RPMI7951 (cell line): ENCODE measurements around the gene CDY2A. TPM values are rescaled to one million over a fixed set of nuclear protein-coding genes. Genes with fewer than 3 reads are reported as not detected.
"Not testable (repeated sequence)": the region's sequence is repeated elsewhere in the genome, so short reads cannot be mapped to it uniquely, and the experiment has no call there.

Experiments
- DNase-seq: peaks from one replicate; pipeline ENCODE4 v3.0.0-alpha.2; 2012; ENCODE audit warnings: low read depth
- total RNA-seq: library from RNA; depleted of rRNA; stranded (reverse); fragments of >200 nt; shearing (Covaris generic); gene quantifications from 2 replicates; pipeline ENCODE4 v1.2.3, GENCODE V29; 2014; rRNA removed

The CDY2A gene, protein sequence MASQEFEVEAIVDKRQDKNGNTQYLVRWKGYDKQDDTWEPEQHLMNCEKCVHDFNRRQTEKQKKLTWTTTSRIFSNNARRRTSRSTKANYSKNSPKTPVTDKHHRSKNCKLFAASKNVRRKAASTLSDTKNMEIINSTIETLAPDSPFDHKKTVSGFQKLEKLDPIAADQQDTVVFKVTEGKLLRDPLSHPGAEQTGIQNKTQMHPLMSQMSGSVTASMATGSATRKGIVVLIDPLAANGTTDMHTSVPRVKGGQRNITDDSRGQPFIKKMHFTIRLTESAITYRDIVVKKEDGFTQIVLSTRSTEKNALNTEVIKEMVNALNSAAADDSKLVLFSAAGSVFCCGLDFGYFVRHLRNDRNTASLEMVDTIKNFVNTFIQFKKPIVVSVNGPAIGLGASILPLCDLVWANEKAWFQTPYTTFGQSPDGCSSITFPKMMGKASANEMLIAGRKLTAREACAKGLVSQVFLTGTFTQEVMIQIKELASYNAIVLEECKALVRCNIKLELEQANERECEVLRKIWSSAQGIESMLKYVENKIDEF
- total RNA-seq: not detected in 2 replicates

GRCh38 chrY:18025487-18025886, at the start of gene CDY2A:
TSS of gene CDY2A (plus strand) at chrY:18025787. CDS start at chrY:18026115, 328 bp downstream.
- not testable (repeated sequence) for DNase-seq

DNA sequence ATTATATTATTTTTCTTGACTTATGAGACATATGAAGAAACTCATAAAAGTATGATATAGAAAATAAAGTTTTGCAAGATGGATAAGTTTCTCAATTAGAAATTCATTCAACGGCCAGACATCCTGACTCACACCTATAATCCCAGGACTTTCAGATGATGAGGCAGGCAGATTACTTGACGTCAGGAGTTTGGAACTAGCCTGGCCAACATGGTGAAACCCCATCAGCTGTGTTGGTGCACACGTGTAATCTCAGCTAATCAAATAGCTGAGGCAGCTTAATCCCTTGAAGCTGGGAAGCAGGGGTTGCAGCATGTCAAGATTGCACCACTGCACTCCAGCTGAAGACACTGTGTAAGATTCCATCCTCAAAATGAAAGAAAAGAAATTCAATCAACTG, 28.0 kb upstream of the CDY2A start:
- not testable (repeated sequence) for DNase-seq

DNA sequence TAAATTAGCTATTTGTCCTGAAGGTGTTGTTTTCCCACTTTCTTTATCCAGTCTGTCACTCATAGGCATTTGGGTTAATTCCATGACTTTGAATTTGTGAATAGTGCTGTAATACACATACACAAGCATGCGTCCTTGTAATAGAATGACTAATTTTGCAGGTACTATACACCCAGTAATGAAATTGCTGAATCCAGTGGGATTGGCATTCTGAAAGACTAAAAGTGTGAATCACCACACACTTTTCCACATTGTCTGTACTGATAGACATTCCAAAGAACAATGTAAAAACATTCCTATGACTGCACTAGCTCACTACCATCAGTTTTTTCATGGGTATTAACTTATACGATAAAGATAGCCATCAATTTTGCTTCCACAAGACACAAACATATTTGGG, 27.3 kb upstream of the CDY2A start:
- not testable (repeated sequence) for DNase-seq

DNA sequence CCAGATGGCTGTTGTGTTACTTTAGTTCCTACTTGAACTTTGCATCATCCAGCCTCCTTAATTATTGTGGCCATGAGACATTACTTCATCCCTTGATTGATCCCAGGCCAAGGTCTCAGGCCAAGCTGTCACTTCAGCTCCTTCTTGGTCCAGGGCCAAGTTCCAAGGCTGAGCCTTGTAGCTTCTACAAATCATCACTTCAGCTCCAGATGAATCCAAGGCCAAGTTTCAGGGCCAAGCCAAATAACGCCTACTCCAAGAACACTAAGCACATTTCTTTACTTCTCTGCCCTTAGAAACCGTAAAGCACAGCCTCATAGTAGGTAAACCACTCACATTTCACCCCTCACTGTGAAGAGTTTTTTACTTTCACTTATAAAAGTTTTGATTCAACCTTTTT, 1.7 kb upstream of the CDY2A start:
- DNase-seq: not testable (repeated sequence)

DNA sequence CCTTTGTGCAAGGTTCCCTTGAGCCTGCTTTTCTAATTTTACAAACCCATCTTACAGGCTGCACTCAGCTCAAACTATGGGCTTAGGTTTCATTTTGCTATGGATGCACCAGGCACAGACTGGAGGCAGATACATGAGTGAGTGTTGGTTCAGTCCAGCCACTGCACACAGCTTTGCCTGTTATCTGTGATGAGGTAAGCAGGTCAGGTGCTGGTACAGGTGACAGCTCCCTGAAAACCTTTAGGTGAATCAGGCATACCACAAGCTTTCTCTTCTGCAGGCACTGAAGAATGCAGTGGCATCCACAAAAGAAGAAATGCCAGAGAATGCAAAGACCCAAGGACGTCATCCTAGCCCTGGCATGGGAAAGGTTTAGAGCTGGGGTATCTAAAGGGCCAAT, 3.3 kb downstream of the CDY2A start:
- not testable (repeated sequence) for DNase-seq

- not testable (repeated sequence) for DNase-seq
Measured at GRCh38 chrY:18030178-18030577, 4.6 kb downstream of the CDY2A start.

- DNase-seq: not testable (repeated sequence)
Measured at GRCh38 chrY:18034100-18034814, 8.7 kb downstream of the CDY2A start.

DNA sequence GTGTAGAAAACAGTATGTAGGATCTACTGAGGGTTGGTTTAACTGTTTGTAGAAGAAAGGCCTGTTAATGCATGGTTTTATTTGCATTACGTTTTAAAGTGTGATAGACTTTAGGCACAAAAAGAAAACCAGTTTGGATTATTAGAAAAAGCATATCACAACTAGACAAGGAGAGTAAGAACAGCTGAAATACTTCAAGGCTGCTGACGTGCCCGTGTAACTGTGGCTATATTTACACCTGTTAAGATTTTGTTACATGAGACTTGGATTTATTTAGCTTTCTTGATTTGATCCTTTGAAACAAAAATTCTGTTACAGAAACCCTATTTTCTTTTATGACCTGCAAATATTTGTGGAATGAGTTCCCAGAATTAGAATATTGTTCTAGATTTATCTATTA, 9.3 kb downstream of the CDY2A start:
- not testable (repeated sequence) for DNase-seq

- not testable (repeated sequence) for DNase-seq
Measured at GRCh38 chrY:18044990-18045389, 19.4 kb downstream of the CDY2A start.

DNA sequence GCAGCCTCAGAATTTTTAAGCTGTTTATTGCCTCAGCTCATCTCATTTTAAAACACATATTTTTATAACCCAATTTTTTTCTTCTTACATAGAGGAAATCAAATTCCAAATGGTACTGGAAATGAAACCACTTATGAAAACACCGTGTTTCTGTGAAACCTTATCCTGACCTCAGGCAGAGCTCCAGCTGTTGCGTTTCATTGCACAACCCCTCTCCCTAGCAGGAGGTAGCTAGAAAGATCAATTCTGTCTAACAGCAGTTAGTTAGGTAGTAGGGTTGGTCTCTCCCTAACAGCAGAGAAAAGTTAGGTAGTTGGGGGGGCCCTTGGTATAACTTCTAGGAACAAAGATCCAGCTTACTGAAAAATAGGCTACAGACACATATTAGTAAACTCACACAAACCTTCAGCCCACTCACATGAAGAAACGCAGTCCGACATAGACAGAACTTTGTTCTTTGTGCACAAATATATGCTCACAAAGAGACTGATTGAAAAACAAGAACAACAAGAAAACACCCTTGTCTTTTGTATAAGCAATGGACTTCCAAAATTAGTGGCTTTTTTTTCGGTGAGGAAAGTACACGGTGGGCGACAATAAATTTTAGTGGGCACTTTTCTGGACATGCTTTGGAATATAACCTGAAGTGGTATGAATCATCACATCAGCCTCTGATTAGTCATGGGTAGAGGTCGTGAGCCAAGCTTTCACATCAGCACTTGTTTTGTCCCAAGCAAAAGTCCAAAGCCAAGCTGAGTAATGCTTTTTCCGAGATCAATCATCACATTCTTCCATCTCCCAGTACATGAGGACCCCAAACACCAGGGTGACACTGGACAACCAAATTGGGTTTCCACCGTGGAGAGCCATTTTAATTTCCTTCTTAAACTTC, 22.8 kb downstream of the CDY2A start:
- not testable (repeated sequence) for DNase-seq

- not testable (repeated sequence) for DNase-seq
Measured at GRCh38 chrY:18049061-18049460, 23.5 kb downstream of the CDY2A start.

- DNase-seq: not testable (repeated sequence)
Measured at GRCh38 chrY:18056473-18056872, 30.9 kb downstream of the CDY2A start.

GRCh38 chrY:18073464-18073863, 47.9 kb downstream of the CDY2A start:
- not testable (repeated sequence) for DNase-seq

Other genes with a start within 250 kb of the CDY2A start
- not detected in 2 replicates for gene CDY2B, start 145.6 kb upstream of the CDY2A start, total RNA-seq